Stimulated activated CD8-positive, alpha-beta memory T cell treated with anti-CD3 and anti-CD28 coated beads, Interleukin-4, amount 100 ng/mL, for 4 hours (primary cell): ENCODE measurements around the gene RBMS3.

Experiments used
- DNase-seq, 2 donors: peaks; one replicate each; pipeline ENCODE4 v3.0.0-alpha.2; 2020; ENCODE audit warnings: low read depth in 2 of 2, low spot score in 1 of 2

The RBMS3 gene

DNA sequence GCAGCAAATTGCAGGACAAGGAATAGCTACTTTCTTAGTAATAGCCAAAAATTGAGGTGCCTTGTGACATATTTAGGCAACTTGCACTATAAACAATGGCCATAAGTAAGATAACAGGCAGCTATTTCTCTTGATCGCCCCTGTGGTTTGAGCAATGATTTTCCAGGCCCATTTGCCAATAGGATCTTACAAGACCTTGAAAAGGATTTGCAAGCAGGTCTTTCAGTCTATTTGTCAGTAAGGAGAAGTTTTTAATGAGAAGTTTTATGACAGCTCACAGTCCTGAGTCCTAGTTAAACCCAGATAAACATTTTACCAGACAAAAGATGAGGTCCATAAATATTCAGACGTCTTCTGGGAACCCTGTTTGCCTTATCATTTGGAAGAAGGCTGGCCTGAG is 645.5 kb downstream of the RBMS3 start:
- DNase-seq: no peak

DNA sequence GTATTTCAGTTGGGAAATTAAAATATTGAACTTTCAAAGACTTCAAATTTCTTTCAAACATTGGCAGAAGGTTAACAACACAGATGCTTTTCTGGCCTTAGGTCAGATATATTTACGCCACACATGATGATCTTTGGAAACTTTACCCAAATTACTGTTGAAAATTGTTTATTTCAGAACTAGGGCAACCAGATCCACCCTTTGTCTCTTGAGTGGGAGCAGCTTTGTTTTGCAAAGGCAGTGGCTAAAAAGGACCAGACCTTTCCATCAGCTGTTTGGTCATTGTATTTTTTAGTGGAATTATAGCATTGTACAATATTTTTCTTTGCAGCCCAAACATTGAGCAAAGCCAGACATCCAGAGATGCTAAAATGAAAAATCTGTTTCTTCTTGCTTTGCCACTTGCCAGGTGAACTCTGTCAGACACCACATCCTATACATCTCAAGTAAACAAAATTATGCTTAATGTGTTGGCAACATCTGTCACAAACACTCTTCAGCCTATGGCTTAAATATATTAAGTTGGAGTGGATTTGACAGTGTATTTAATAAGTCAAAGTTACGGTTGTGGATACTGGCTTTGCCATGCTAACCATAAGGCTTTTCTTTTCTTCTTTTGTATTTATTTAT is 651.9 kb downstream of the RBMS3 start:
- DNase-seq: no peak

- no peak for DNase-seq
These were observed 653.1 kb downstream of the RBMS3 start for GRCh38 chr3:29933802-29934490.

- DNase-seq: no peak
These were observed 653.9 kb downstream of the RBMS3 start for GRCh38 chr3:29934751-29935150.

DNA sequence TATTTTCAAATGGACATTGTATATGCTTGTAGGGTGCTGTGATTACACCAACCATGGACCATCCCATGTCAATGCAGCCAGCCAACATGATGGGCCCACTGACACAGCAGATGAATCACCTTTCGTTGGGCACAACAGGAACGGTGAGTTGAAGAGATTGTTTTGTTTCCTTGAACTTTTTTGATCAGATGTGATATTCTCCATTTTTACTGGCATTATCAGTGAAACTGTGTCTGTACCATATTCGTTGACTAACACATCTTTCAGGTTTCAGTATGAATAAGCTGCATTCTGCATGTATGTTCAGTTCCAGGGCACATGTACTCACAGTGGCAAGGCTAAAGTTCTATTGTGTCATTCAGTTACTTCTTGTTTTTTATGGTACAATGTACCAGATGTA is 655.2 kb downstream of the RBMS3 start:
- no peak for DNase-seq

GRCh38 chr3:29936766-29937165 is 655.9 kb downstream of the RBMS3 start:
- no peak for DNase-seq

- DNase-seq: no peak
These were observed 656.3 kb downstream of the RBMS3 start for GRCh38 chr3:29937185-29937584.

DNA sequence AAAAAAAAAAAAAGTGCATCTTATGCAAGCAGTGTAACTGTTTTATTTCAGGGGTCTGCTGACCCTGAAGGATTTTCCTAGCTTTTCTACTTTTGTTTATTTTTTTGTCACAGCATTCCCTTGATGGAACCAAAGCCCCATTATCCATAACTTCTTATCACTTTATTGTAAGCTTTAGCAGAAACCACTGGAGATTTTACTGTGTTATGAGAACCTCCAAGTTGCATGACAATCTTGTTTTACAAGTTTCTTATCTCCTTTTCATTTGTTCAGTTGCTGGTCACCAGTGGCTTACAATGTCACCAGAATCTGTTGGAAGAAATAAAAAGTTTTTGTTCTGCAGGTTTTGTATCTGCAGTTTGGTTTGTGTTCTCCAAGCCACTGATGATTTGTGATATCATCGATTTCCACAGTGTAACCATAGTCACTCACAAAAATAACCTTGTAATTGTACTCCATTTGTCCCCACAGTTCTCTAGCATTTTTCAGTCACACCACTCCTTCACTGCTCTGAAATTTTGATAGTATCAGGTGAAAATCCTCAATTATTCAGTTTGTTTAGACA is 660.0 kb downstream of the RBMS3 start:
- DNase-seq: no peak

DNA sequence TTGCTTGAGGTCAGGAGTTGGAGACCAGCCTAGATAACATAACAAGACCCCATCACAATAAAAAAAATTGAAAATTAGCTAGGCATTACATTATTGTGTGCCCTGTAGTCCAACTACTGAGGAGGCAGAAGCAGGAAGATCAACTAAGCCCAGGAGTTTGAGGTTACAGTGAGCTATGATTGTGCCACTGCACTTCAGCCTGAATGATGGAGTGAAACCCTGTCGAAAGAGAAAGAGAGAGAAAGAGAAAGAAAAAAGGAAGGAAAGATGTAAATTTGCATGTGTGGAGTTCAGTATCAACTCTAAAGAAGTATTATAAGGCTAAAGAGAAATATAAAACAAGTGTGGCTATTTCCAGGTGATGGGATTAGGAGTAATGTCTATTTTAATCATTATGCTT is 661.4 kb downstream of the RBMS3 start:
- no peak for DNase-seq

- no peak for DNase-seq
These were observed 668.3 kb downstream of the RBMS3 start for GRCh38 chr3:29949131-29949530.

- DNase-seq: no peak
These were observed 669.2 kb downstream of the RBMS3 start for GRCh38 chr3:29949940-29950616.

GRCh38 chr3:29952431-29952830 is 671.6 kb downstream of the RBMS3 start:
- DNase-seq: no peak

DNA sequence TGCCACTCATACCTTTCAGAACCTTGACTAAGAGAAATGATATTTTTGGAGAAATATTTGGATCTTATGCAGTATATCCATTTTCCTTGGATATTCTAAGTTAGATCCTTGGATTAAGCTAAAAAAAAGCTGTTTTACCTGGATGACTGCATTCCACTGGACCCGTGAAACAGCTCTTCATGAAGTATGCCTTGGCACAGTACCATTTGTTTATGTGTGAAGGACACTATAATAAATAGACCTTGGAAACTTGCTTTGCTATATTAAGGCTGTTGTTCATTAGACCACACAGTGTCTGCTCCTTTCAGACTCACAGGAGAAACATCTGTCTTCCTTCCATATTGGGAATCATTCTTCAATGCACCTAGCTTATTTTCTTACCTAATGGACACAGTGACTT is 674.5 kb downstream of the RBMS3 start:
- no peak for DNase-seq

DNA sequence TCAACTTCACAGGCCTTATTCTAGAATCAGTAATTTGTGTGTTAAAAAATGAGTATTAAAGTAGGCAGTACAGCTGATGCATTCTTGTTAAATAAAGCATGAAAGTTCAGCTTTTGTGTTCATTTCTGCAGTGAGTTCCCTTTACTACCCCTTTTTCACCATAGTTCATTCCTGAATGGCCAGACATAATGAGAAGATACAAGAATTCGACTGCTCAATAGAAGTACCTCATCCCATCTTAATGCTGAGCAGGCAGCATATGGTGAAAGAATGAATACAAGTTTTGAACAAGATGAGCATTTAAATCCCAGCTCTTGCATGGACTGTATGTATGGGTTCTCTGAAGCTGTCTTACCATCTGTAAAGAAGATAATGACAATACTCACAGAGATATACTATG is 677.9 kb downstream of the RBMS3 start:
- DNase-seq: no peak

DNA sequence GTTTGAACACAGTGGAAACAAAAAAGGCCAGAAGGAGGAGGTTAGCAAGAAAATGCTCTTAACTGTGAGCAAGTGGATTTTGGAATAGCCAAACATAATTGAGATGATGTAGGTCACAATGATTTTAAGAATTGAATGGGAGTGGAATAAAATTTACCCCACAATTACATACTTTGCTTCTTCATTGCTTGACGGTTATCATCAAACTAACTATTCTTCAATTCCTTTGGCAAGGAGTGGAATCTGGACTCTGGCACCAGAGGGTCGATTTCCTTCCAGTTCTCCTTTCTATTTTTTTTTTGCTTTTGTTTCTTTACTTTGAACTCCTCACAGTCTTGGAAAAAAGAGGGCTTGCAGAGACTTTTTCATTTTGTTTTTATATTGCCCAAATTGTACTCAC is 691.0 kb downstream of the RBMS3 start:
- DNase-seq: no peak

DNA sequence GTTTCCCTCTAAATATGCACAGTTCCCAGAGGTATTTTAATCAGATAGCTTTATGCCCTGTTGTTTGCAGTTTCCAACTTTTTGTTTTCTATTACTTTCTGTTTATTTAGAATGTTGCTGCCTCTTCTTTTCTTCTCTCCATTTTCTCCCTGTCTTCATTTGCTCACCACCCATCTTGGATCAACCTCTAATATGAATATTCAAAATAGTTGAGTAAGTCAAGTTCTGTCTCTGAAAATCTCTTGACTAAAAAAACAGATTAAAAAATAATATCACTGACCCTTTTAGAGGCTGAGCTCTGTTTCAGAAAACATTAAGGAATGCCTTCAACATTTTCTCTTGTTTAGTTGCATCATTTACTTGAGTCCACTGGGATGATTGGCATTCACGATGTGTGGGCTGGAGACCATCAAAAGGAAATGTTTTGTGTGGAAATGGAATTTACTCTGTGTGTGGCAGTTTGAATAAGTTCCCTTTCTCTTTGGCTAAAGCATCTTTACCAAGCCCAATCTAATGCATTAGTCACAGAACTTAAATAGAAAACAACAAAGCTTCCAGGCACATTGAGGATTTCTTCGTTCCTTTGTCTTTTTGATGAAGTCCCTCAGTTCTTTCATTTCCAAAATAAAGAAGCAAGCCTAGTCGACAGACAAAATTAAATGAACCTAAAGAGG is 691.6 kb downstream of the RBMS3 start:
- no peak for DNase-seq

DNA sequence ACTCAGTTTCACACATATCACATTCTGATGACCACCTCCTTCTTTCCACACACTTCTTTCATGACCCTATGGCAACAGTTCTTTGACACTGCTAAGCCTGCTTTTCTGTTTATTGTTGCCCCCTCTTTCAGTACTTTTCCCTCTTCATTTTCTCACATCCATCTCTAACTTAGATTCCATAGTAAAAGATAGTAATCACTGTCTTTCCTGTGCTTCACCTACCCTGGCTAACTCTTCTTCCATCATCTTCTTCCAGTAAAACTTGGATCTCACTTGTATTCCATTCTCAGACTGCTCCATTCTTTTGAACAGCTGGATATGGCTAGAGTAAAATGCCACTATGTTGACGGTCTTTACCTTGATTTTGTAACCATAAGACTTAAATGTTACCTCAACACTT is 692.9 kb downstream of the RBMS3 start:
- no peak for DNase-seq

- no peak for DNase-seq
These were observed 696.0 kb downstream of the RBMS3 start for GRCh38 chr3:29976871-29977270.

DNA sequence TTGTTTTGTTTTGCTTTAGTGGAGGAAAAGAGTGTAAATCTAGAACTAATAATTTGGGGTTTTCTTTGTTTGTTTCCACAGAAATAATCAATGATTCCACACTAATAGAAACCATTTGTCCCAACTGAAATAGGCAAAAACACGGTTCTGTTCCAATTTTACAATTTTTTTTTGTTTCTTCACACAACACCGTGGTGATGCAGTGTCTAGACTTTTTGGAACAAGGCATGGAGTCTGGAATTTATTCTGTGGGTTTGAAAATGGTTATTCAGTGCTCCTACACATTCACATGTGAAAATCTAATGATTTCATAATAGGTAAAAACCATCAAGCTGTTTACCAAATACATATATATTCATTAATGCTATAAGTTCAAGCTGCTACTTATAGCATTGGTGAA is 696.5 kb downstream of the RBMS3 start:
- no peak for DNase-seq

DNA sequence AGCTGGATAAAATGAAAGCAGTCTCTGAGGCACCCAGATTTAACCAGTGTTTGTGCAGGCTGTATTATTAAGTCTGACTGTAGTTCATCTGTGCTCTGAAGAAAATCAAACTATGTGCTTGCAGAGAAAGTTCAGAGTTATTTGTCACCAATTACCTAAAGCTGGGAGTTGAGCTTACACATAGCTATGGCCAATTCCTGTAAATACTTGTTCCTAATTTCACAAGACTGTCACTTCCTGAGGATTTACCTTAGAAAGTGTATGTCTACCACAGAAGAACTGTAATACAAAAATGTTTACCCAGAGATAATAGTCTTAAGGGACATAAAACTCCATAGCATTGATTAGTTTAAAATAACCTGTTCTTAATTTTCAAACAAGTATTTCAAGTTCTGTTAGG is 697.2 kb downstream of the RBMS3 start:
- no peak for DNase-seq

DNA sequence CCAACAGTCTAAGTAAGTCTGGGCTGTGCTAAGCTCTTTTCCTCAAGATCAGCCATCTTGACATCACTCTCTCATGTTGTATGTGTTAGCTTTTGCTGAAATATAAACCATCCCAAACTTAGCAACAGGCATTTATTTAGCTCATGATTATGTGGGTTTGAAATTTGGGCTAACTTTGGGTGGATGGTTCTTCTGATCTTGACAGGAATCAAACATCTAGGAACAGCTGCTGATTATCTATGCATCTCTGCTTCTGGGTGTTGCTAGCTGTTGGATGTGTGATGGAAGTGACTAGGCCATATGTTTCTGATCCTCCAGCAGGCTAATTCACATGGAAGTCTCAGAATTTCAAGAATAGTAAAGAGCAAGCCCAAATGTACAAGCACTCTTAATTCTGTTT is 710.3 kb downstream of the RBMS3 start:
- no peak for DNase-seq

DNA sequence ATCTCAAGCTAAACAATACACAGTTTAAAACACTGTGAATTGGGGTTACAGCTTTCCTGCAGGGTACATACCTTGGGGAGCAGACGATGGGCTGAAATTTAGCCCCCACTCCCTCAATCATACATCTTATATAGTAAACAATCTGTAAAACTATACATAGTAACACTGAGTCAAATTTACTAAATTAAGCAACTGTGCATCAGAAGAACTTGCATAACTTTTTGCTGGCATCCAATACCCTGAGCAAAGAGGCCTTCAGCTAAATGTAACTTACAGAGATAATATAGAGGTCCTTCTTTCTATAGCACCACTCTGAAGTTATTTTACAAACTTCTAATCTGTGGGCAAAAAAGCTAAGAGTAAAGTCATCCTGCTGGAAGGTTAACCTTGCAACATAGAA is 721.9 kb downstream of the RBMS3 start:
- DNase-seq: no peak
